H1 (cell line): Measurements from ENCODE around the gene CEP97. TPM values are rescaled to one million over a fixed set of nuclear protein-coding genes. Genes with fewer than 3 reads are reported as not detected.

ENCODE experiments used
- CEBPB ChIP-seq: IDR thresholded peaks from 2 replicates; pipeline ENCODE4 v1.6.1; 2012; ENCODE audit warnings: low read depth, low read length
- GABPA ChIP-seq: IDR thresholded peaks from 2 replicates; pipeline ENCODE4 v1.6.1; 2011; ENCODE audit warnings: mild to moderate bottlenecking, low read length, moderate library complexity, borderline replicate concordance; ENCODE audit not compliant: insufficient read depth
- RBBP5 ChIP-seq: IDR thresholded peaks from 2 replicates; pipeline ENCODE4 v1.7.1; 2012; ENCODE audit warnings: low read depth, mild to moderate bottlenecking, inconsistent platforms, low read length, moderate library complexity, borderline replicate concordance
- polyA plus RNA-seq, 7 experiments: library from polyadenylated mRNA; depleted of rRNA in 3 of 7; stranded (reverse) in 5 of 7; unstranded in 2 of 7; fragments of >200 nt in 5 of 7; fragments of 200-250 nt in 2 of 7; gene quantifications; 1 replicate in 5 of 7; 2 replicates in 1 of 7; 4 replicates in 1 of 7; pipeline versions ENCODE4 v1.2.1 to v1.2.3, GENCODE V29; 2011 to 2013; ENCODE audit warnings: missing spikeins in 2 of 7, mixed read lengths in 2 of 7
- total RNA-seq: library from RNA; stranded (reverse); fragmentation: NEBNext Ultra II Directional; extraction: Animal tissue kit (Norgen Biotek cat#: 25700); gene quantifications from 2 replicates; pipeline ENCODE4 v1.2.1, GENCODE V29; 2021

Gene CEP97
- total and polyA plus RNA-seq, 2 of the 8 experiments (the other 6 are each of a cell fraction or from before 2014, with no cell fraction given), result 1.6 to 13.2 TPM

DNA sequence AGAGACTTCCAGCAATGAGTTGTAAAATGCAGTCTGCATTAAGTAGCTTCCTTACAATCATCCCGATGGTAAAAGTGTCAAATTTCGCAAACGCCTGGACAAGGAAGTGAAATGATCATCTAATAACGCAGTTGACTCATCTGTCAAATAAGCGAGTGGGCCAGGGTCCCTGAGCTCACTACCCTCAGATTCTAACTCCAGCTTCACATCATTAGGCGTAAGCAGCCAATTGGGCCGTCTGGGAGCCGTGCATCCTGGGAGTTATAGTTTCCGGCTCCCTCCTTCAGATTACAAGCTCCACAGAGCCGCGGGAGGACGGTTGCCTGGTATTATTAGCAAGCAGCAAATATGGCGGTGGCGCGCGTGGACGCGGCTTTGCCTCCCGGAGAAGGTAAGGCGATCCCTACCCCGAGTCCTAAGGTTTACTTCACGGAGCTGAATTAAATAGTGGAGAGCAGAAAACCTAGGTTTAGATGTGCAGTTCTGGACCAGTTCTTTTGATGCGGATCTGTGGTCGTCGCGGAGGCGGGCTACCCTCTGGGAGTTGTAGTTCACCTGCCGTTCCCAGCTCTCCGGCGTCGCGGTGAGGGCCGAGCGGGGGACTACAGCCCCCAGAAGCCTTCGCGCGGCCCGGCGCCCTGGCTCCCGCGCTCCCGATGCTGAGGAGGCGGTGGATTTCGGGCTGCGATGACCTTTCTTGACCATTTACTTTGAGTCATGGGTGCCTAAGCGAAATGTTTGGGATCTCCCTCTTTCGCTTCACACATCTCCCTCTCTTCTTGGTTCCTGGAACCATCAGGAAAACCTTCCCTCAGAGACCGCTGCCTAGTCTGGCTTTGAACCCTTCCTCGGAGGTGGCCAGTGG is at the start of gene CEP97 (continued):
- TF ChIP-seq RBBP5 (peak; percentile 48; the same call in 1 of the 2 replicates), GABPA (no peak), CEBPB (no peak)
